Measurements from ENCODE around the gene NPAS3. TPM values are rescaled to one million over a fixed set of nuclear protein-coding genes. Genes with fewer than 3 reads are reported as not detected.

Gene NPAS3
- total RNA-seq, 1 donor = 0.36 TPM

GRCh38 chr14:33814010-33814409 is 875.3 kb downstream of the NPAS3 start:
- TF ChIP-seq CTCF (IDR thresholded peaks at IDR 0.05; ENCODE audit: insufficient read depth, low read length) = no peak
- DNase-seq (ENCODE audit: low read depth) = no peak
- H3K4me3 ChIP-seq (ENCODE audit: low read depth, low read length) = no peak overlapping the region

- H3K4me3 ChIP-seq (ENCODE audit: low read depth, low read length) = no peak overlapping the region
- no peak for TF ChIP-seq CTCF (IDR thresholded peaks at IDR 0.05; ENCODE audit: insufficient read depth, low read length)
- DNase-seq (ENCODE audit: low read depth) = no peak
Measured at GRCh38 chr14:33833706-33834465, 895.2 kb downstream of the NPAS3 start.

GRCh38 chr14:33834466-33835260 is 896.0 kb downstream of the NPAS3 start:
- DNase-seq (ENCODE audit: low read depth) = no peak
- TF ChIP-seq CTCF (IDR thresholded peaks at IDR 0.05; ENCODE audit: insufficient read depth, low read length) = no peak
- H3K4me3 ChIP-seq (ENCODE audit: low read depth, low read length) = no peak overlapping the region

- H3K4me3 ChIP-seq (ENCODE audit: low read depth, low read length) = no peak overlapping the region
- no peak for TF ChIP-seq CTCF (IDR thresholded peaks at IDR 0.05; ENCODE audit: insufficient read depth, low read length)
- no peak for DNase-seq (ENCODE audit: low read depth)
Measured at GRCh38 chr14:33835261-33835655, 896.6 kb downstream of the NPAS3 start.

GRCh38 chr14:33835677-33836076 is 897.0 kb downstream of the NPAS3 start:
- TF ChIP-seq CTCF (IDR thresholded peaks at IDR 0.05; ENCODE audit: insufficient read depth, low read length) = no peak
- DNase-seq (ENCODE audit: low read depth) = no peak
- H3K4me3 ChIP-seq (ENCODE audit: low read depth, low read length) = no peak overlapping the region

GRCh38 chr14:33836203-33836899 is 897.7 kb downstream of the NPAS3 start:
- no peak overlapping the region for H3K4me3 ChIP-seq (ENCODE audit: low read depth, low read length)
- DNase-seq (ENCODE audit: low read depth) = no peak
- no peak for TF ChIP-seq CTCF (IDR thresholded peaks at IDR 0.05; ENCODE audit: insufficient read depth, low read length)
